Mucosa of rectum (tissue), 2 donors: ENCODE data around the gene RSU1.

ENCODE experiments used
- H3K27ac ChIP-seq, 2 donors: one replicate each; pipeline ENCODE4 v1.7.0; 2013; ENCODE audit warnings: inconsistent platforms in 2 of 2, low read depth in 2 of 2, low read length in 2 of 2
- H3K27me3 ChIP-seq, 2 donors: one replicate each; pipeline ENCODE4 v1.7.0; 2013; ENCODE audit warnings: low read length in 2 of 2; ENCODE audit not compliant: control insufficient read depth in 2 of 2, insufficient read depth in 2 of 2
- H3K36me3 ChIP-seq, 2 donors: one replicate each; pipeline ENCODE4 v1.7.0; 2013; ENCODE audit warnings: low read length in 2 of 2; ENCODE audit not compliant: control insufficient read depth in 2 of 2, insufficient read depth in 2 of 2
- H3K4me1 ChIP-seq, 2 donors: one replicate each; pipeline ENCODE4 v1.7.0; 2013; ENCODE audit warnings: low read length in 2 of 2, mild to moderate bottlenecking in 1 of 2; ENCODE audit not compliant: control insufficient read depth in 2 of 2, insufficient read depth in 2 of 2
- H3K4me3 ChIP-seq, 2 donors: one replicate each; pipeline ENCODE4 v1.7.0; 2013; ENCODE audit warnings: low read length in 2 of 2
- H3K9ac ChIP-seq, 2 donors: one replicate each; pipeline ENCODE4 v1.7.0; 2013; ENCODE audit warnings: low read length in 2 of 2, low read depth in 1 of 2, mild to moderate bottlenecking in 1 of 2
- H3K9me3 ChIP-seq, 2 donors: one replicate each; pipeline ENCODE4 v1.7.0; 2013; ENCODE audit warnings: low read length in 2 of 2; ENCODE audit not compliant: control insufficient read depth in 2 of 2
- donor health status: healthy.
- donor health status: Normal muscosa, but diverticular disease.

The RSU1 gene

GRCh38 chr10:16640153-16640552 lies 177.1 kb downstream of the RSU1 start:
- Histone ChIP-seq H3K4me1 (no peaks in the 10 kb centered on the region), H3K36me3 (no peaks in the 10 kb centered on the region), H3K4me3 (no peak overlapping the region), H3K9me3 (no peaks in the 10 kb centered on the region), H3K27me3 (no peaks in the 10 kb centered on the region), H3K27ac (no peak overlapping the region), H3K9ac (no peak overlapping the region)

- Histone ChIP-seq H3K27me3 (no peaks in the 10 kb centered on the region), H3K9ac (no peak overlapping the region), H3K4me1 (no peaks in the 10 kb centered on the region), H3K4me3 (no peak overlapping the region), H3K36me3 (no peaks in the 10 kb centered on the region), H3K9me3 (no peaks in the 10 kb centered on the region), H3K27ac (no peak overlapping the region)
Observed at GRCh38 chr10:16639471-16639870, 177.8 kb downstream of the RSU1 start.

DNA sequence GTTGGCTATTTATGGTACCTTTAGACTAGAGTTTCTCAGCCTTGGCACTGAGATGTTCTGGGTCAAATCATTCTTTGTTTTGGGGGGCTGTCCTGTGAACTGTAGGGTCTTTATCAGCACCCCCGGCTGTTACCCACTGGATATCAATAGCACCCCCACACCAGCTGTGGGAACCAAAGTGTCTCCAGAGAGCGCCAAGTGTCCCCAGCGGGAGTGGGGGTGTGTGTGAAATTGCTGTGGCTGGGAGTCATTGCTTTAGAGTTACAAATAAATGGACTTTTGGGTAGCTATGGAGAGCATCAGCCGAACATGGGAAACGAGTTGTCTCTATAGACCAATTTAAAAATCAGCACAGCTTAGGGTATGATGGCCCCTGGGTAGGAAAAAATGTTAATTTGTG lies 184.2 kb downstream of the RSU1 start:
- Histone ChIP-seq H3K9me3 (no peaks in the 10 kb centered on the region), H3K4me3 (no peak overlapping the region), H3K27me3 (no peaks in the 10 kb centered on the region), H3K36me3 (no peaks in the 10 kb centered on the region), H3K27ac (no peak overlapping the region), H3K9ac (no peak overlapping the region), H3K4me1 (no peaks in the 10 kb centered on the region)

DNA sequence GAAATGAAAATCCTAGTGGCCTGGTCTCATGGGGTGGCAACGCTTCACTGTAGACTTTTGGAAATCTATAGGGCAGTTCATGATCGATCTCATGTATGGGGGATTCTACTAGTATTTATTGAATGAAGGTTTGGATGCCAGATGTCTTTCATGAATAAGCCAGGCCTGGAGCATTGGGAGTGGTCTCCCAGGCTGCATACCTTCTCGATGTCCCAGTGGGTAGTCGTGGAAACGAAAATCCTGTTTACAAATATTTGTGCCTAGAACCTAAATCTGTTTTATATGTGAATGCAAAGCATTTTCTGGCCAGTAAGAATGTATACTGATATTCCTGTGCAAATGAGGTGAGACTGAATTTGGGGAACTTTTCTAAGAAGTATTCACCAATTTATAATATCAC lies 190.5 kb downstream of the RSU1 start:
- no peak overlapping the region for H3K9ac ChIP-seq
- no peak overlapping the region for H3K4me3 ChIP-seq
- no peak overlapping the region for H3K27ac ChIP-seq
- H3K27me3 ChIP-seq = no peaks in the 10 kb centered on the region
- no peaks in the 10 kb centered on the region for H3K9me3 ChIP-seq
- no peaks in the 10 kb centered on the region for H3K4me1 ChIP-seq
- H3K36me3 ChIP-seq = no peaks in the 10 kb centered on the region

GRCh38 chr10:16612981-16613355 lies 204.3 kb downstream of the RSU1 start:
- Histone ChIP-seq H3K4me1 (no peaks in the 10 kb centered on the region), H3K27ac (no peak overlapping the region), H3K27me3 (no peaks in the 10 kb centered on the region), H3K9me3 (no peaks in the 10 kb centered on the region), H3K36me3 (no peaks in the 10 kb centered on the region), H3K9ac (no peak overlapping the region), H3K4me3 (no peak overlapping the region)

DNA sequence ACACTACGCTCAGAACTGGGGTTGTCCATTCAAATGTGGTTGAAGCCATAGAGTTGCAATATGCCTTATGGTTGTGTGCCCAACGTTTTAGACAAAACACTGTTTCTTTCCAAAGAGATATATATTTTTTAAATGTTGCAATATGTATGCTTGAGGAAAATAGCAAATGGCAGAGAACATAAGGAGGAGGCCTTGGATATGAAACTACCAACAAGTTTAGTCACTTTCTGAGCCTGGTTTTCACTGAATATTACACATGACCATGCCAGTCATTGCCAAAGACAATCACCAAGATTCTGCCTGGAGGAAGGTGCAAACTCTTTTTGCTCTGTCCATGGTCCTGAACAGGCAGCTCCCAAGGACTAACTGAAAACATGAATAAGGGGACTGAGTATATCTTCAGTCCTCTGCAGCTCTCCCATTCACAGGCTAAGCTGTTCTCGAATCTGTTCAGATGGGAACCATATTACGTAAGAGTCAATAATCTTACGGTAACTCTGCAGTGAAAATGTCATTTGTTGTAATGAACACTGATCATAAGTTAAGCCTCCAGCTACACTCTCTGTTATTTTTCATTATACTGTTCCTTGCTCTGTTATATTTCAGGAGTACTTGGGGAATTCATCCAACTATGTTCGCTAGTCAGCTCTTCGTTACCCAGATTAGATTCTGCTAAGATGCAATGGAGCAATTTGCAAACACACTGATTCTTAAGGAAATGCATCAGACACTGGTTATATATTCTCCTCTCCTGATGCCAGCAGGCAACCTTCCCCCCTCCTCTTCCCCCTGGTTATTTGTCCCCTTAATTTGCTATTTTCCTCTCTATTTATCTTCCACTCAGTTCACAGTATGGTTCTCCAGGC lies 204.9 kb downstream of the RSU1 start:
- H3K9ac ChIP-seq = no peak overlapping the region
- no peaks in the 10 kb centered on the region for H3K9me3 ChIP-seq
- H3K4me1 ChIP-seq = no peaks in the 10 kb centered on the region
- no peak overlapping the region for H3K27ac ChIP-seq
- H3K27me3 ChIP-seq = no peaks in the 10 kb centered on the region
- no peak overlapping the region for H3K4me3 ChIP-seq
- H3K36me3 ChIP-seq = no peaks in the 10 kb centered on the region

- Histone ChIP-seq H3K9me3 (no peaks in the 10 kb centered on the region), H3K27me3 (no peaks in the 10 kb centered on the region), H3K4me3 (no peak overlapping the region), H3K4me1 (no peaks in the 10 kb centered on the region), H3K36me3 (no peaks in the 10 kb centered on the region), H3K27ac (no peak overlapping the region), H3K9ac (no peak overlapping the region)
Observed at GRCh38 chr10:16611037-16611436, 206.2 kb downstream of the RSU1 start.

DNA sequence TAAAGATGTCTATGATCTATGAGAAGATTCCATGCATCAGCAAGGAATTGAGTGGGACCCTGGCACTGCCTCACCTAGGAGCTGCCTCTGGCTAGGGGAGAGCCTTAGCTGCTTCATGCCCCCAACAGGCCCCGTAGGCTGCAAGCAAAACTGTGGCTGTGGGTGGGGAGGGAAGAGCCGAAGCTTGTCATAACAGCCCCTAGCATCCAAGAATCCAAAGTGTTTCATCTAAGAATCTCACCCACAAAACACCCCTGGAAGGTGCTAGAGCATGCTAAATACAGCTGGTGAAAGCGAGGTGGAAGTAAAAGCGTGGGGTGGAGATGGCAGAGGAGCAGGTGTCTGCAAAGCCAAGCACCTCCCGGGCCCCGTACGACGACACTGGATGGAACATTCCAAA lies 208.0 kb downstream of the RSU1 start:
- Histone ChIP-seq H3K9me3 (no peaks in the 10 kb centered on the region), H3K9ac (no peak overlapping the region), H3K27me3 (no peaks in the 10 kb centered on the region), H3K4me3 (no peak overlapping the region), H3K36me3 (no peaks in the 10 kb centered on the region), H3K27ac (no peak overlapping the region), H3K4me1 (no peaks in the 10 kb centered on the region)

DNA sequence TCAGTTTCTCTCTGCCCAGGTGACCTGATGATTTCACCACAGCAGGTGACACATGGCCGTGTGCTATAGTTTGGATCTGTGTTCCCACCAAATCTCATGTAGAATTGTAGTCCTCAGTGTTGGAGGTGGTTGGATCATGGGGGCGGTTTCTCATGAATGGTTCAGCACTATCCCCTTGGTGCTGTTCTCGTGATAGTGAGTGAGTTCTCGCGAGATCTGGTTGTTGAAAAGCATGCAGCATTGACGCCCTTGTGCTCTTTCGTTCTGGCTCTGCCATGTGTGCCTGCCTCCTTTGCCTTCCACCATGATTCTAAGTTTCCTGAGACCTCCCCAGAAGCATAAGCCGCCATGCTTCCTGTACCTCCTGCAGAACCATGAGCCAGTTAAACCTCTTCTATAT lies 210.3 kb downstream of the RSU1 start:
- Histone ChIP-seq H3K9ac (no peak overlapping the region), H3K4me3 (no peak overlapping the region), H3K36me3 (no peaks in the 10 kb centered on the region), H3K27ac (no peak overlapping the region), H3K27me3 (no peaks in the 10 kb centered on the region), H3K4me1 (no peaks in the 10 kb centered on the region), H3K9me3 (no peaks in the 10 kb centered on the region)

- Histone ChIP-seq H3K4me3 (no peak overlapping the region), H3K9ac (no peak overlapping the region), H3K9me3 (no peaks in the 10 kb centered on the region), H3K27ac (no peak overlapping the region), H3K36me3 (no peaks in the 10 kb centered on the region), H3K27me3 (no peaks in the 10 kb centered on the region), H3K4me1 (no peaks in the 10 kb centered on the region)
Observed at GRCh38 chr10:16606421-16606820, 210.8 kb downstream of the RSU1 start.
